NCI-H146 (cell line): ENCODE data around the gene MGAT5B.

ENCODE experiments used
- DNase-seq: peaks from one replicate; lab custom pipeline; 2025; lab: John Stamatoyannopoulos, UW

Gene MGAT5B

GRCh38 chr17:76927577-76927976 is 59.4 kb downstream of the MGAT5B start:
- no peak for DNase-seq

- no peak for DNase-seq
Observed at GRCh38 chr17:76927982-76928381, 59.8 kb downstream of the MGAT5B start.

- no peak for DNase-seq
Observed at GRCh38 chr17:76929148-76929547, 60.9 kb downstream of the MGAT5B start.

DNA sequence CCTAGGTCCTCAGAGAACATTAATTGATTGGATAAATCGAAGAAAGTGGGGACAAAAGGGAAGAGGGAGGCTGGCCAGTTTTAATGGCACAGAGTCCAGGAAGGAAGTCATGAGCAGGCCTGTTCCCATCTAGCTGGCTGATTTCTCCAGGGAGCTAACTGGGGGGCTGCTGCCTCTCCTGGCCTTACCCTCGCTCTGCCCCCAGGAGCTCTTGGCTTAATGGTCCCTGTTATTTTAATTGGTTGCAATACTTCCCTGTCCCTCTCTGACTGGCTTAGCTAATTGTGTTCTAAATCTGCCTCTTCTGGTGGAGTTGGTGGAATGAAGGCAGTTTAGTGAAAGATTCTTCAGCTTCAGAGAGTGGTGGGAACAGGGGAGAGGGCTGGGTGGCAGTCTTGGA is 61.4 kb downstream of the MGAT5B start:
- DNase-seq: no peak

- no peak for DNase-seq
Observed at GRCh38 chr17:76930107-76930506, 61.9 kb downstream of the MGAT5B start.

- DNase-seq: no peak
Observed at GRCh38 chr17:76932402-76933333, 64.5 kb downstream of the MGAT5B start.

- no peak for DNase-seq
Observed at GRCh38 chr17:76934561-76935320, 66.5 kb downstream of the MGAT5B start.

- no peak for DNase-seq
Observed at GRCh38 chr17:76935331-76935730, 67.1 kb downstream of the MGAT5B start.

- no peak for DNase-seq
Observed at GRCh38 chr17:76937238-76937637, 69.0 kb downstream of the MGAT5B start.

DNA sequence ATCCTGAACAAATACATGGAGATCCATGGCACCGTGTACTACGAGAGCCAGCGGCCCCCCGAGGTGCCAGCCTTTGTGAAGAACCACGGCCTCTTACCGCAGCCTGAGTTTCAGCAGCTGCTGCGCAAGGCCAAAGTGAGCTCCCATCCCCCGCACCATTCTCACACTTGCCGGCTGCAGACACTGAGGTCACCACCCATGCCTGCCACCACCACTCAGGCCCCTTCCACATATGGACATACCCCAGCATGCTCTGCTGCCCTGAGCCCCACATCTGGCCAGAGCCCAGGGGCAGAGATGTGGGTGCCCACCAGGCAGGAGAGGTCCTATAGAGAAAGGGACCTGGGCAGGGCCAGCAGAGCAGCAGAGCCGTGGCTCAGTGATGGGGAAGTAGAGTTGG is 69.8 kb downstream of the MGAT5B start:
- no peak for DNase-seq

DNA sequence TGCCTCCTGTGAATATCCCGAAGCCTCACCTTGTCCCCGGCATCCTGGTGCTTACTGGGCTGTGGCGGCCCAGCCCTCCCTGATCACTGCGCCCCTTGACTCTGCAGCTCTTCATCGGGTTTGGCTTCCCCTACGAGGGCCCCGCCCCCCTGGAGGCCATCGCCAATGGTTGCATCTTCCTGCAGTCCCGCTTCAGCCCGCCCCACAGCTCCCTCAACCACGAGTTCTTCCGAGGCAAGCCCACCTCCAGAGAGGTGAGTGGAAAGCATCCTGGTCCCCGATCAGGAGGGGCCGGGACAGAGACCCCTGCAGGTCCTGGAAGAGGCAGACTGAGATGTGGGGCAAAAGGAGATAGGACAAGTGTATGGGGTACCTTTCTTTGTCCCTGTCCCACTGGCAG is 72.1 kb downstream of the MGAT5B start:
- no peak for DNase-seq

GRCh38 chr17:76940738-76941350 is 72.6 kb downstream of the MGAT5B start:
- no peak for DNase-seq

DNA sequence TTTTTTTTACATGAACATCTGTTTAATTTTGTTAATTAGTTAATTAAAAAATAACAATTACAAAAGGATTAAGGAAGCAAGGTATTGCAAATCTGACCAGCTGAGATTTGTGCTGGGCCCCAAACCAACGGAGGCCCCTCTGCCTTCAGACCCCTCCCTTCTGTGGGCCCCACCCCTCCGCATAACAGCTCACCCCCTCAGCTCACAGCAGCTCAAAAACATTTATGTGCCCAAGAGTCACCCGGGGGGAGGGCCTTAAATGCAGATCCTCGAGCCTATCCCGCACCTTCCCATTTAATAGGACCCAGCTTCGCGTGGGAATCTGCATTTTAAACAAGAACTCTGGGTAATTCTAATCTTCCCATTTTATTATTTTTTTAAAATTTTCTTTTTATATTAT is 75.0 kb downstream of the MGAT5B start:
- peak; percentile 15 for DNase-seq

DNA sequence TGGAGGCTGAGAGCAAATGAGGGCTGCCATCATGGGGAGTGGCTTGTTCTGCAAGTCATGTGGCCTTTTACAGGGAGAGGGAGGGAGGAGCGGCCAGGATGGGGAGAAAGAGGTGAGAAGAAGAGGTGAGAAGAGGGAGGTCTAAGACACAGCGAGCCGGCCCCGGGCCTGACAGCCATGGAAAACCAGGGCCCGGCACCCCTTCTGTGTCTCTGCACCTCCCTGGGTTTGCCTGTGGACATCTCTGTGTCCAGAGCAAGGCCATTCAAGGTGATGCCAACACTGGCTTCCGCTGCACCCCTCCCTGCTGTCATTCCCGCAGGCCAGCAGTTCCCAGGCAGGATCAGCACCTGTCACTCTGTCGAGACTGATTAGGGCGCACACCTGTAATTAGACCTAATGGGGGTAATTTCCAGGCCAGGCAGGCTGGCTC is 75.6 kb downstream of the MGAT5B start:
- peak; percentile 87 for DNase-seq

- DNase-seq: no peak
Observed at GRCh38 chr17:76944477-76944876, 76.3 kb downstream of the MGAT5B start.

GRCh38 chr17:76946111-76946771 is 78.0 kb downstream of the MGAT5B start:
- no peak for DNase-seq

DNA sequence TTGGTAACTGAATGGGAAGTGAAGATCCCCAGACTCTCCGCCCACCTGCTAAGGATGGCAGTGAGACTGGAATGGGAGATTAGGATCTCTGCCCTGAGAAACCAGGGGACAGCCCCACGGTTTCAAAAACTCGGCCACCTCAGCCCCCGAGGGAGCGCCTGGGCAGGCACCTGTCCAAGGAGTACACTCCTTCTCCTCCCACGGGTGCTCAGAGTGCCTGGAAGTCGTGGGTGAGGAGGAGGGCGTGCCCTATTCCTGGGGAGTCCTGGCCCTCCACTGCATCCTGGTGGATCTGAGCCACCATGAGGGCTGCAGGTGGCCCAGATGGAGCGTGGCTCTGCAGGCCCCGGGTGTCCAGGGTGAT is 78.5 kb downstream of the MGAT5B start:
- DNase-seq: no peak

DNA sequence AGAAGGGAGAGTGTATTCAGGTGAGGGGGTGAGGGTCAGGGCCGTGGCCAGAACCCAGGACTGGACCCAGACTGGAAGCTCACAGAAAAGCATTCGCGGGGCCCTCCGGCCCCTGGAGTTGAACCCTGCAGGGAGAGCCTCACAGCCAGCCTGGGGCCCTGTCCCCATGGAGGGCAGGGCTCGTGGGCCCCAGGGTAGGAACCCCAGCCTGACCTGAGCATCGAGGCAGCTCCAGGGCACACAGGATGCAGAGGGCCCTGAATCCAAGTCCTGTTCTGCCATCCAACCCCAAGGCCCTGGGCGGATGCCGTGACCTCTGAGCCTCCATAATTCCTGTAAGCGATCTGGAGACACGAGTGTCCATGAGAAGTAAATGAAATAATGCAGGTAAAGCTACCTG is 79.1 kb downstream of the MGAT5B start:
- no peak for DNase-seq

- DNase-seq: no peak
Observed at GRCh38 chr17:76947771-76948170, 79.6 kb downstream of the MGAT5B start.

DNA sequence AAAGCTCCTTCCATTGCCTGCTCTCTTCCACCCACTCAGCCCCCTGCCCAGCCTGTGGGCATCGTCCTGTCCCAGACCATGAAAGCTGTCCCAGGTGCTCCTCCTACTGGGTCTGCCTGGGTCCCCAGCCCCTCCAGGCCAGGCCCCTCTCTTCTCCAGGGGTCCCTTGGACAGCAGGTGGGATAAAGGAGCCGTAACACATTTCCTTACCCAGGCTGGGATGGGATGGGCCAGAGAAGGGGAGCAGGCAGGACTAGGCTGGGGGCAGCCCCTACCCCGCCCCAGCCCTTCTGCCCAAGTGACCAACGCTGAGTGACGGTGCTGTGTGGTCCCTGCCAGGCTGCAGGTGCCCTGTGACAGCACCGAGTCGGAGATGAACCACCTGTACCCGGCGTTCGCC is 80.1 kb downstream of the MGAT5B start:
- no peak for DNase-seq

GRCh38 chr17:76948726-76949342 is 80.6 kb downstream of the MGAT5B start:
- DNase-seq: no peak
